HepG2 (cell line): ENCODE measurements around the gene NAT9. TPM values are rescaled to one million over a fixed set of nuclear protein-coding genes. Genes with fewer than 3 reads are reported as not detected.
A peak's percentile ranks its signal among the peaks of the same experiment; 100 is the strongest.

Source experiments
- ATF7 ChIP-seq, 2 experiments: fragments of 450-650 bp in 1 of 2; sonication (generic) in 1 of 2; formaldehyde crosslinking in 1 of 2; IDR thresholded peaks; 2 replicates each; pipeline versions ENCODE4 v1.4.0 to v1.6.1; 2016 to 2020; ENCODE audit warnings: antibody characterized with exemption in 1 of 2, mild to moderate bottlenecking in 1 of 2, missing genetic modification reagents in 1 of 2
- CBX5 ChIP-seq: sonication (generic); formaldehyde crosslinking; IDR thresholded peaks from 2 replicates; pipeline ENCODE4 v1.4.0; 2020; ENCODE audit warnings: missing genetic modification reagents, borderline replicate concordance
- ERF ChIP-seq: IDR thresholded peaks from 2 replicates; pipeline ENCODE4 v1.6.1; 2018; ENCODE audit warnings: missing biosample characterization, missing genetic modification reagents
- GMEB1 ChIP-seq: sonication (generic); formaldehyde crosslinking; IDR thresholded peaks from 2 replicates; pipeline ENCODE4 v1.5.1; 2020; ENCODE audit warnings: missing genetic modification reagents, mild to moderate bottlenecking, borderline replicate concordance
- HNF1A ChIP-seq, 2 experiments: sonication (generic) in 1 of 2; formaldehyde crosslinking in 1 of 2; IDR thresholded peaks; 2 replicates each; pipeline versions ENCODE4 v1.4.0 to v1.6.1; 2016 to 2020; ENCODE audit warnings: borderline replicate concordance in 1 of 2, low read depth in 1 of 2, mild to moderate bottlenecking in 1 of 2, missing genetic modification reagents in 1 of 2
- HNRNPUL1 ChIP-seq: fragments of 200-400 bp; formaldehyde crosslinking; IDR thresholded peaks from 2 replicates; pipeline ENCODE4 v1.6.1; 2017; ENCODE audit warnings: low read depth, mild to moderate bottlenecking, low read length, moderate library complexity
- KIAA2018 ChIP-seq: sonication (generic); formaldehyde crosslinking; IDR thresholded peaks from 2 replicates; pipeline ENCODE4 v1.5.0; 2020; ENCODE audit warnings: mild to moderate bottlenecking, missing genetic modification reagents, borderline replicate concordance
- KLF13 ChIP-seq: sonication (generic); formaldehyde crosslinking; IDR thresholded peaks from 2 replicates; pipeline ENCODE4 v1.4.0; 2020; ENCODE audit warnings: mild to moderate bottlenecking, missing genetic modification reagents
- TCF7 ChIP-seq: sonication (generic); IDR thresholded peaks from 2 replicates; pipeline ENCODE4 v1.6.1; 2016; ENCODE audit warnings: antibody characterized with exemption, low read depth
- THAP8 ChIP-seq: sonication (generic); formaldehyde crosslinking; IDR thresholded peaks from 2 replicates; pipeline ENCODE4 v1.5.1; 2020; ENCODE audit warnings: missing genetic modification reagents, mild to moderate bottlenecking, borderline replicate concordance
- ZNF768 ChIP-seq: sonication (generic); formaldehyde crosslinking; IDR thresholded peaks from 2 replicates; pipeline ENCODE4 v1.4.0; 2020; ENCODE audit warnings: missing genetic modification reagents
- polyA plus RNA-seq, 8 experiments: library from polyadenylated mRNA; depleted of rRNA in 3 of 8; stranded (reverse) in 7 of 8; unstranded in 1 of 8; fragments of >200 nt; fragmentation: Illumina TruSeq in 4 of 8; extraction: Trizol in 4 of 8; gene quantifications; 2 replicates each; pipeline versions ENCODE4 v1.2.1 to v1.2.3, GENCODE V29; 2011 to 2016; ENCODE audit warnings: low read depth in 4 of 8, missing spikeins in 1 of 8, mixed read lengths in 1 of 8; ENCODE audit not compliant: insufficient read depth in 1 of 8
- total RNA-seq, 5 experiments: library from RNA; depleted of rRNA; stranded (reverse); fragments of >200 nt; fragmentation: Illumina TruSeq; extraction: Trizol; gene quantifications; 2 replicates each; pipeline ENCODE4 v1.2.3, GENCODE V29; 2016; ENCODE audit warnings: low read depth in 1 of 5

Gene NAT9
- total and polyA plus RNA-seq, 2 of the 13 experiments (the other 11 are each of a cell fraction or from before 2014, with no cell fraction given): 39.7 to 44.2 TPM

- TF ChIP-seq CBX5: peak; percentile 35; the same call in 1 of the 2 replicates
- TF ChIP-seq KLF13 (CRISPR knock-in tag): no peak
- TF ChIP-seq ATF7 (IDR thresholded peaks at IDR 0.05): no peak
- TF ChIP-seq ATF7 (CRISPR knock-in tag; IDR thresholded peaks at IDR 0.05): no peak
- TF ChIP-seq TCF7: no peak
- peak; percentile 83; the same call in 1 of the 2 replicates for TF ChIP-seq ERF
- no peak for TF ChIP-seq THAP8
- no peak; the same call in 1 of the 2 replicates for TF ChIP-seq GMEB1 (CRISPR knock-in tag)
- no peak for TF ChIP-seq KIAA2018 (CRISPR knock-in tag)
- peak; percentile 21; the same call in 1 of the 2 replicates for TF ChIP-seq HNF1A (IDR thresholded peaks at IDR 0.05; ENCODE audit: low read depth)
- peak; percentile 69; the same call in 1 of the 2 replicates for TF ChIP-seq HNF1A (CRISPR knock-in tag; IDR thresholded peaks at IDR 0.05; ENCODE audit: borderline replicate concordance)
- TF ChIP-seq HNRNPUL1: no peak
- TF ChIP-seq ZNF768 (CRISPR knock-in tag): no peak
Observed at GRCh38 chr17:74763565-74764387, 12.4 kb downstream of the NAT9 start (continued).
